Cortex of kidney (tissue), 1 donor: ENCODE results near the gene NXN.
"Not testable (repeated sequence)": the region's sequence is repeated elsewhere in the genome, so short reads cannot be mapped to it uniquely, and the experiment has no call there.

ENCODE experiments used
- DNase-seq: peaks from one replicate; lab custom pipeline; 2025; lab: John Stamatoyannopoulos, UW

NXN gene

DNA sequence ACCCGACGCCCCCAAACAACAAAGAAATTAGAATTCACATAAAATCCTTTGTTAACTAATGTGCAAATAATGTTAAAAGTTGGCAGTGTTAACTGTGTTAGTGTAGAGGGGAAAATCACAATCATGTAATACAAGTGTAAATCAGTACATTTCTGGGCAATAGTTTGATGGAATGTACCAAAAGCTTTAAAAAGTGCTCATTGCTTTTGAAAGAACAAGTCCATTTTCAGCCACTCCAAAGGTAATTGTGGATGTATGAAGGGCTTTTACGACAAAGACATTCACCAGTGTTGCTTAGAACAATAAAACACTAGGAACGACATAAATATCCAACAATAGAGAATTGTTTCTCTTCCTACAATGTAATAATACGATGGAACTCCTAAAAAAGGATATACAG is 206.6 kb downstream of the NXN start:
- no peak for DNase-seq

DNA sequence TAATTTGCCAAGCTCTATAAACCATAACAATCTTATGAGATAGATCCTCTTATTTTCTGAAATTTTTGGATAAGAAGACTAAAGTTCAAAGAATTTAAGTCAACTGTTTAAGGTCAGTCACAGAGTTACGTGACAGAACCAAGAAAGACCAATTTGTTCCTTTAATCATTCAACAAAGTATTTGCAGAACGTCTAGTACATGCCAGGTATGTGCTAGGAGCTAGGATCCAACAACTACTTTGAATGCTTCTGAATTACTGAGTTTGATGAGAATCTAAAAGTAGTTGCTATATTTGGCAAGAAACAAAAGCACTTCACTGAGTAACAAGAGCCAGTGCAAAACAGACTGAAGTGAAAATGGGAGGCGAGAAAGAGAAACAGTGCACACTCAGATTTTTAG is 212.5 kb downstream of the NXN start:
- no peak for DNase-seq

DNA sequence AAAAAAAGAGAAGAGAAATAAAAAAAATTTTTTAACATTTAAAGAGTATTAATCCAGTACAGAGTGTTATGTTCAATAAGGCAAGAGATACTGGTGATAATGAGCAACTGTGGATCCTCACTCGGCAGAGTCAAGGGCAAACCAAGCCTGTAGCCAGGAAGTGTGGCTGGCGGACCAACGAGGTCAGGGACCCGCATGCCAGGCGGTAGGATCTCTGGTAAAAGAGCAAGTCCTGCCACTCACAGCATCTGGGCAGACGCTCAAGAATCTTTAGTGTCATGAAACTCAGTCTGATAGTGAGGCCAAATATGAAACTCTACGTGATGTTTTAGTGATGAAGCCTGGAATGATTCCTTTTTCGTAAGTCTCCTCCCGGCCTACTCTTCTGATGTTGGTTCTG is 219.2 kb downstream of the NXN start:
- DNase-seq: no peak

DNA sequence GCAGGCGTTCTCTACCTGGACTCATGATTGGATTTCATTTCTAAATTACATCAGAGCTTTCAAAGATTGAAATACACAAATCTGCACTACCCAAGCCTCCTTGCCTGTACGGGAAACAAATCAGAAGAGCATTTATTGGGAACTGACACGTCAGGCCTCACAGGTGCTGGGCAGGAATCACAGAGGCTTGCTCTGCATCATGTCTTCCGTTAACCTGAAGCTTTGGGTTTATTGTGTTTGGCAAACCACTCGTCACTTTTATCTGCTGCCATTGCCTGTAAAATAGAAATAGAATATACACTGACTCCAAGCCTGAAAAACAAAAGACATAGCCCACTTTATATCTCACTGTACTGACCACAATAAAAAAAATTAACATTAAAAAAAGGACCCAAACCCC is 219.6 kb downstream of the NXN start:
- DNase-seq: no peak

DNA sequence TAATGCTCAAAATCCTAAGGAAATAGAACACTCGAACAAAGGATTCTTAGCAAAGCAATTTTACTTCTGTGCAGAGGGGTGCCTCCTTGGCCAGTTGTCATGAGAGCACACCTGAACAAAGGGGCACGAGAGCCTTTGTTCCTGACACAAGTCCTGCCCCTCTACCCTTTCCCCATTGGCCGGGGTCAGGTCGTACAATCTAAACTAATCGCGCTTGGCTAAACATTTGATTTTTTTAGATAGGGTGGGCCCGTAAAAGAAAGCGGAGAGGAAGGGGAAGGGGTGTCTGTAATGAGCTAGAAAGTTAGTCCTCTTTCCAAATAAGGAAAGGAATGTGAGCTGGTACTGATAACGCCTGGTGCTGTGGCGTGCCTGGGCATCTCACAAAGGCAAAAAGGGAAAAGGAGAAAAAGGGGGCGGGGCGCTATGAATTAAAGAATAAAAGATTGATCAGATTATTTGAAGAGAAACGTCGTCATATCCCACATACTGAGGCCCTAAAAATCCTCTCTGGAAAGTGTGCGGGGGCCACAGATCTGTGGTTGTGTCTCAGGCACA is 223.5 kb downstream of the NXN start:
- DNase-seq: not testable (repeated sequence)

DNA sequence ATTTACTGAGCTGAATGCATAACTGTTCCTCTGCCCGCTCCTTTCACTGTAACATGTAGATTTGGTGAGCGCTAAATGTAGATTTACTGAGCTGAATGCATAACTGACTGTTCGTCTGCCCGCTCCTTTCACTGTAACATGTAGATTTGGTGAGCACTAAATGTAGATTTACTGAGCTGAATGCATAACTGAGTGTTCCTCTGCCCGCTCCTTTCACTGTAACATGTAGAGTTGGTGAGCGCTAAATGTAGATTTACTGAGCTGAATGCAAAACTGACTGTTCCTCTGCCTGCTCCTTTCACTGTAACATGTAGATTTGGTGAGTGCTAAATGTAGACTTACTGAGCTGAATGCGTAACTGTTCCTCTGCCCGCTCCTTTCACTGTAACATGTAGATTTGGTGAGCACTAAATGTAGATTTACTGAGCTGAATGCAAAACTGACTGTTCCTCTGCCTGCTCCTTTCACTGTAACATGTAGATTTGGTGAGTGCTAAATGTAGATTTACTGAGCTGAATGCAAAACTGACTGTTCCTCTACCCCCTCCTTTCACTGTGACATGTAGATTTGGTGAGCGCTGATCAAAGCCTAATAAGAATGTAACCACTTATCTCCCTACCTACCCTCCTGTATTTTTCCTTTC is 224.1 kb downstream of the NXN start:
- DNase-seq: not testable (repeated sequence)

DNA sequence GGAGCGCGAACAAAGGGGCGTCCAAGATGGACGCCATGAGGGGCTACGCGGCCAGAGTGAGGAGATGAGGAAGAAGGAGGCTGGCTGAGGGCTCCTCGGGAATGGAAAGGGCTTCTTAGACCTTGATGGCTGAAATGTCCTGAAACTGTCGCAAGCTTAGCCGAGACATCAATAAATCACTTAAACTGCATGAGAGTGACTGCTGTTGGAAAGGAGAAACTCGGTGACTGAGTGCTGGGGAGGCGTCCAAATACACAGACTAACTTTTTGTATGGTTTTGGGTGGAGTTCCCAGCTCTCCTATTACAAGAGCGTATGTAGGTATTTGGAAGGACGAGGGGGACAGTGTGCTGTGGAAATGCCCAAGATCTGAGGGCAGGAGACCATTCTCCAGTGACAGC is 226.2 kb downstream of the NXN start:
- DNase-seq: no peak

DNA sequence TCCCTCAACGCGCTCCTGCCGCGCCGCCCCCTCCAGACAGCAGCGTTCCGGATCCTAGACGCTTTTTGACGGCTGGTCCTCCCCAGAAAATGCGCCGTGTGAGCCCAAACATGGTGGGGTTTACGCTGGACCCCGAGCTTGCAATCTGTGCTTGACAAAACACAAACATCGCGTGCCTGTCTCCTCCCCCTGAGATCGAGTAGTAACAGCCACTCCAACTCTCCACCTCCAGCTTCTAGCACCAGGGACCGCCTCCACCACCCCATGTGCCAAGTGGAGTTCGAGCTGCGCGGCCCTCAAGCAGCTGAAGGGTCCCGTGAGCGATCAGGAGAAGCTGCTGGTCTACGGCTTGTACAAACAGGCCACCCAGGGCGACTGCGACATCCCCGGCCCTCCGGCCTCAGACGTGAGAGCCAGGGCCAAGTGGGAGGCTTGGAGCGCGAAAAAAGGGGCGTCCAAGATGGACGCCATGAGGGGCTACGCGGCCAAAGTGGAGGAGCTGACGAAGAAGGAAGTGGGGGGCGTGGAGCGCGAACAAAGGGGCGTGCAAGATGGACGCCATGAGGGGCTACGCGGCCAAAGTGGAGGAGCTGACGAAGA is 226.9 kb downstream of the NXN start:
- no peak for DNase-seq

DNA sequence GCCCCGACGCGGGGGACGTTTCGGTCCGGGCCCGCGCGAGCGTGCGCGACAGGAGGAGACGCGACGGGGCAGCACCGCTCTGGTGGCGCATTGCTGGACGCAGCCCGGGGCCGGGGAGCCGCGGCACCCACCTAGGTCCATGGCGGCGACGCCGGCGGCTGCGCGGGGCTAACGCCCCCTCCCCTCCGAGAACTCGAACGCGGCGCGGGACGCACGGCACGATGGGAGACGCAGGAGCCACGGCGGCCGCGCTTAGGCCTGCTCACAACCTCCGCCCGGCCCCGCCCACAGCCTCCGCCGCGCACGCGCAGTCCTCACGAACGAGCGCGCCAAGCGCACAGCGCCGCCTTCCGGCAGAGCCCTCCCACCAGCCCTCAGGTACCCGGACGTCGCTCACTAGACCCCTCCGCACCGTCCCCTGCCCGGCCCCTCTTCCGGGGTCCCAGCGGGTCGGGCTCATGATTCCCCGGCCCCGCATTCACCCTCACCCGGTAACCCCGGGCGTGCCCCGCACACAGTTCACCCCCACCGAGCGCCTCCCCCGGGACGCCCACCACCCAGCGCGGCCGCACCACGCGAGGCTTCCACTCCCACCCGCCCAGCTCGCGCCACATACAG is 227.5 kb downstream of the NXN start, which contains the start of gene GEMIN4:
Gene GEMIN4 (minus strand): TSS at position 263 of the 618 bp plus-strand sequence. CDS start 122 bp downstream, at position 141.
- peak; percentile 42 for DNase-seq

DNA sequence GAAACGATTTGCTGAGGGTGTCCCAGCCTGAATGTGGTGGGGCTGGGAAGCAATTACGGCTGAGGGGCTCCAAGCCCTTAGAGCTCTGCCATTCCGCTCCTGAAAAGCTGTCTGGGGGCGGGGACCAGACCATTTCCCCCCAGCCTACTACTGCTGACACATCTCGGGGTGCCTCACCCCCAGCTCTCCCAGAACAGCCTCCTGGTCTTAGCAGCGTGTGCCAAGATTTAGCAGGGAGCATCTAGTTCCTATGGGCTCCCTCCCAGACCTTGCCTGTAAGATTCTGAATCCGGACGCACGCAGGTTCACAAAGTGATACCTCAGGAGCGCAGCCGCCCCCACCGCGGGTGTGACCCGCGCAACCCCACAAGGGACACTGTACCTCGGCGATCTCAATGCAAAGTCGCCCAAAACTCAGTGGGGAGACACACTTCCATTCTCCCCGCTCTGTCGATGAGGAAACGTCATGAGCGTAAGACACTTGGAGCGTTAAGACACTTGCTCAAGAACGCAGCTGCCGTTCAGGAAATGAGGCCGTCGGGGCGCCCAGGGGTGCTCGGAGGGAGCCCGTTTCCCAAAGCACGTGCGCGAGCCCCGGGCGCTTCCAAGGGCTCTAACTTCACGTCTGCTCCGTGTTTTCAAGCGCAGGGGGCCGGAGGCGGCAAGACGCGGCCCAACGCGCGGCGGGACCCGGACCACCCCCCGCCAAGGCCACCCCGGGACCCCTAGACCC is 228.1 kb downstream of the NXN start:
- no peak for DNase-seq

DNA sequence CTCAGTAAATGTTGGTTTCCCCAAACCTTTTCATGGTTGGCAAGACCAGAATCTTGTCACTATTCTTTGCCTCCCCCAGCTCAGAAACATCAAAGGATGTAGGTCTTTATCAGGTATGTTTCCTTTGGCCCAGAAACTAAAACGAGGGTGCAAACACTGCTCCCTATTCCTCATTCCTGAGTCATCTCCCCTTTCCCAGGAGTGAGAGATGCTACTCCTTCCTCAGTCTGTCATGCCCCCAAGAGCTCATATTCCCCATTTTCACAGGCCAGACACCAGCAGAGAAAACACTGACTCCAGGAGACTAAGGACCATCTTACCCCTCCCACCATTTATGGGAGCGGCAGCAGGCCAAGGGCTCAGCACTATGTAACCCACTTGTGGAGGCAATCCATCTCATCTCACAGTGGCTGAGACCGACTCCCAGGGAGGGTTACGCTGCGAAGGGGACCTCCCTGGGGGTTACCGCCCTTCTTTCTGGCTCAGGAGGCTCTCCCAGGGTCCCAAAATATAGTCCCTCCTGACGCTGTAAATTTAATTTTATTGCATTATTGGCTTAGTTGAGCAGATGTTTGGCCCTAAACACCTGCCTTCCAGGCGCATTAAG is 229.0 kb downstream of the NXN start:
- no peak for DNase-seq

DNA sequence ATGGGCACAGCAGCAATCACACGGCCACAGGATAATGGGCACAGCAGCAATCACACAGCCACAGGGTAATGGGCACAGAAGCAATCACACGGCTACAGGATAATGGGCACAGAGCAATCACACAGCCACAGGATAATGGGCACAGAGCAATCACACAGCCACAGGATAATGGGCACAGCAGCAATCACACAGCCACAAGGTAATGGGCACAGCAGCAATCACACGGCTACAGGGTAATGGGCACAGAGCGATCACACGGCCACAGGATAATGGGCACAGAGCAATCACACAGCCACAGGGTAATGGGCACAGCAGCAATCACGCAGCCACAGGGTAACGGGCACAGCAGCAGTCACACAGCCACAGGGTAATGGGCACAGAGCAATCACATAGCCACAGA is 230.2 kb downstream of the NXN start:
- not testable (repeated sequence) for DNase-seq
